GM15510 (cell line): ENCODE measurements around the gene POLR2A.

Experiments used
- POLR2A ChIP-seq: IDR thresholded peaks from 3 replicates; pipeline ENCODE4 v1.6.1; 2011; ENCODE audit warnings: borderline replicate concordance; ENCODE audit not compliant: insufficient read length; ENCODE audit errors: extremely low read depth

Gene POLR2A

GRCh38 chr17:7443499-7444485 is 40.4 kb upstream of the POLR2A start:
- TF ChIP-seq POLR2A = no peak

GRCh38 chr17:7444682-7445618 is 39.2 kb upstream of the POLR2A start, which contains the start of gene CHRNB1:
CHRNB1 (plus strand) TSS chr17:7445061; CDS start chr17:7445128, 67 bp downstream.
- no peak for TF ChIP-seq POLR2A

- no peak for TF ChIP-seq POLR2A
Observed at GRCh38 chr17:7445619-7445968, 38.6 kb upstream of the POLR2A start.

- TF ChIP-seq POLR2A = no peak
Observed at GRCh38 chr17:7448461-7448860, 35.7 kb upstream of the POLR2A start.

- TF ChIP-seq POLR2A = no peak
Observed at GRCh38 chr17:7459961-7460545, 24.1 kb upstream of the POLR2A start.

GRCh38 chr17:7460850-7461660 is 23.1 kb upstream of the POLR2A start:
- no peak for TF ChIP-seq POLR2A

GRCh38 chr17:7462474-7463371 is 21.4 kb upstream of the POLR2A start:
- no peak for TF ChIP-seq POLR2A

GRCh38 chr17:7463372-7463846 is 20.8 kb upstream of the POLR2A start:
- TF ChIP-seq POLR2A = no peak

GRCh38 chr17:7464081-7464480 is 20.1 kb upstream of the POLR2A start:
- TF ChIP-seq POLR2A = no peak

GRCh38 chr17:7465597-7466275 is 18.4 kb upstream of the POLR2A start:
- no peak for TF ChIP-seq POLR2A

- TF ChIP-seq POLR2A = no peak
Observed at GRCh38 chr17:7466318-7466638, 17.9 kb upstream of the POLR2A start.

- no peak for TF ChIP-seq POLR2A
Observed at GRCh38 chr17:7466639-7467341, 17.4 kb upstream of the POLR2A start.

- TF ChIP-seq POLR2A = no peak
Observed at GRCh38 chr17:7467498-7467897, 16.7 kb upstream of the POLR2A start.

GRCh38 chr17:7468290-7468689 is 15.9 kb upstream of the POLR2A start:
- no peak for TF ChIP-seq POLR2A
